Stimulated activated CD4-positive, alpha-beta T cell treated with anti-CD3 and anti-CD28 coated beads, Interleukin-15, amount 100 ng/mL, for 1 hour (primary cell): ENCODE data around the gene FOXN1.
"Not testable (repeated sequence)": the region's sequence is repeated elsewhere in the genome, so short reads cannot be mapped to it uniquely, and the experiment has no call there.

Experiments
- DNase-seq, 2 donors: peaks; one replicate each; pipeline ENCODE4 v3.0.0-alpha.2; 2020; ENCODE audit warnings: low read depth in 1 of 2, low spot score in 1 of 2

Gene FOXN1

GRCh38 chr17:28573040-28573380, 66.9 kb downstream of the FOXN1 start:
- no peak for DNase-seq

GRCh38 chr17:28573521-28573920, 67.4 kb downstream of the FOXN1 start:
- DNase-seq, result no peak

- DNase-seq, result no peak
Measured at GRCh38 chr17:28573966-28574480, 67.9 kb downstream of the FOXN1 start.

GRCh38 chr17:28574526-28574925, 68.4 kb downstream of the FOXN1 start:
- no peak for DNase-seq

GRCh38 chr17:28575126-28575795, 69.1 kb downstream of the FOXN1 start:
- no peak for DNase-seq

- DNase-seq, result not testable (repeated sequence)
Measured at GRCh38 chr17:28576016-28576415, 69.9 kb downstream of the FOXN1 start.

- DNase-seq, result peak; percentile 97 to 99
Measured at GRCh38 chr17:28576758-28577465, 70.8 kb downstream of the FOXN1 start, which contains the start of gene ALDOC. Gene ALDOC, minus strand, starts transcription at chr17:28576895. Its CDS starts 1,363 bp downstream, at chr17:28575532.

GRCh38 chr17:28577466-28577824, 71.3 kb downstream of the FOXN1 start:
- no peak for DNase-seq

- no peak for DNase-seq
Measured at GRCh38 chr17:28578246-28579195, 72.4 kb downstream of the FOXN1 start.

- DNase-seq, result no peak
Measured at GRCh38 chr17:28579526-28579925, 73.4 kb downstream of the FOXN1 start.

GRCh38 chr17:28580959-28581358, 74.8 kb downstream of the FOXN1 start:
- no peak for DNase-seq

- no peak for DNase-seq
Measured at GRCh38 chr17:28582513-28582912, 76.4 kb downstream of the FOXN1 start.

- no peak for DNase-seq
Measured at GRCh38 chr17:28584434-28584833, 78.3 kb downstream of the FOXN1 start.

- no peak for DNase-seq
Measured at GRCh38 chr17:28585851-28586250, 79.7 kb downstream of the FOXN1 start.
